GM21786 (cell line): ENCODE measurements around the gene GLT1D1.
A peak's percentile ranks its signal among the peaks of the same experiment; 100 is the strongest.

Experiments used
- ATAC-seq: cut with Tn5 transposase; IDR thresholded peaks from one replicate; pipeline ENCODE4 v1.9.1; 2021; ENCODE audit not compliant: unreplicated experiment

Gene GLT1D1

GRCh38 chr12:128909653-128910052 is 56.4 kb downstream of the GLT1D1 start:
- ATAC-seq, result no peak

- no peak for ATAC-seq
Measured at GRCh38 chr12:128910629-128911028, 57.4 kb downstream of the GLT1D1 start.

GRCh38 chr12:128911861-128912260 is 58.6 kb downstream of the GLT1D1 start:
- no peak for ATAC-seq

- ATAC-seq, result peak; percentile 95
Measured at GRCh38 chr12:128914908-128915563, 61.8 kb downstream of the GLT1D1 start.

GRCh38 chr12:128916425-128916824 is 63.1 kb downstream of the GLT1D1 start:
- ATAC-seq, result no peak

- no peak for ATAC-seq
Measured at GRCh38 chr12:128918481-128919260, 65.4 kb downstream of the GLT1D1 start.

GRCh38 chr12:128920468-128920867 is 67.2 kb downstream of the GLT1D1 start:
- ATAC-seq, result no peak

- ATAC-seq, result no peak
Measured at GRCh38 chr12:128928361-128928760, 75.1 kb downstream of the GLT1D1 start.

GRCh38 chr12:128929057-128929456 is 75.8 kb downstream of the GLT1D1 start:
- ATAC-seq, result no peak

- no peak for ATAC-seq
Measured at GRCh38 chr12:128930606-128931005, 77.3 kb downstream of the GLT1D1 start.

GRCh38 chr12:128932521-128932920 is 79.2 kb downstream of the GLT1D1 start:
- no peak for ATAC-seq

GRCh38 chr12:128933039-128933438 is 79.8 kb downstream of the GLT1D1 start:
- no peak for ATAC-seq

GRCh38 chr12:128933926-128934325 is 80.6 kb downstream of the GLT1D1 start:
- ATAC-seq, result no peak

- ATAC-seq, result no peak
Measured at GRCh38 chr12:128938886-128939285, 85.6 kb downstream of the GLT1D1 start.

GRCh38 chr12:128940090-128940888 is 87.0 kb downstream of the GLT1D1 start:
- no peak for ATAC-seq

GRCh38 chr12:128940974-128941373 is 87.7 kb downstream of the GLT1D1 start:
- ATAC-seq, result no peak

- no peak for ATAC-seq
Measured at GRCh38 chr12:128942960-128943477, 89.7 kb downstream of the GLT1D1 start.

GRCh38 chr12:128944956-128945355 is 91.7 kb downstream of the GLT1D1 start:
- no peak for ATAC-seq

GRCh38 chr12:128947209-128947608 is 93.9 kb downstream of the GLT1D1 start:
- ATAC-seq, result no peak

GRCh38 chr12:128949086-128949485 is 95.8 kb downstream of the GLT1D1 start:
- no peak for ATAC-seq

GRCh38 chr12:128951448-128951847 is 98.2 kb downstream of the GLT1D1 start:
- no peak for ATAC-seq
